MM.1S (cell line): Measurements from ENCODE around the gene PCDHB7.
"Not testable (repeated sequence)": the region's sequence is repeated elsewhere in the genome, so short reads cannot be mapped to it uniquely, and the experiment has no call there.

ENCODE experiments used
- DNase-seq: peaks from one replicate; pipeline ENCODE4 v3.0.0-alpha.2; 2015
- H2AFZ ChIP-seq: fragments of 300-600 bp; sonication (generic); 2 replicates; pipeline ENCODE4 v1.6.0; 2016; ENCODE audit warnings: antibody characterized with exemption, low read length
- H3F3A ChIP-seq: fragments of 300-600 bp; sonication (generic); 2 replicates; pipeline ENCODE4 v1.6.1; 2016; ENCODE audit warnings: mild to moderate bottlenecking, antibody characterized with exemption, low read length, moderate library complexity, mixed read lengths; ENCODE audit not compliant: insufficient read depth
- H3K27ac ChIP-seq: fragments of 300-600 bp; sonication (generic); 2 replicates; pipeline ENCODE4 v1.5.1; 2016; ENCODE audit warnings: mild to moderate bottlenecking, low read length
- H3K27me3 ChIP-seq: fragments of 300-600 bp; sonication (generic); replicated peaks from 2 replicates; pipeline ENCODE4 v1.6.0; 2016; ENCODE audit warnings: low read length; ENCODE audit not compliant: insufficient read depth
- H3K36me3 ChIP-seq: fragments of 300-600 bp; sonication (generic); replicated peaks from 2 replicates; pipeline ENCODE4 v1.6.1; 2016; ENCODE audit warnings: mild to moderate bottlenecking, low read length, mixed read lengths; ENCODE audit not compliant: insufficient read depth
- H3K4me1 ChIP-seq: fragments of 300-600 bp; sonication (generic); 2 replicates; pipeline ENCODE4 v1.6.1; 2016; ENCODE audit warnings: low read length, mixed read lengths
- H3K4me2 ChIP-seq: fragments of 300-600 bp; sonication (generic); 2 replicates; pipeline ENCODE4 v1.6.0; 2016; ENCODE audit warnings: low read depth, low read length
- H3K4me3 ChIP-seq: fragments of 300-600 bp; sonication (generic); 2 replicates; pipeline ENCODE4 v1.5.1; 2016; ENCODE audit warnings: low read length, mixed read lengths
- H3K79me2 ChIP-seq: fragments of 300-600 bp; sonication (generic); 2 replicates; pipeline ENCODE4 v1.6.1; 2016; ENCODE audit warnings: mixed run types, low read length, mixed read lengths
- H3K9ac ChIP-seq: fragments of 300-600 bp; sonication (generic); 2 replicates; pipeline ENCODE4 v1.6.1; 2016; ENCODE audit warnings: low read length, mixed read lengths
- H3K9me2 ChIP-seq: fragments of 300-600 bp; sonication (generic); replicated peaks from 2 replicates; pipeline ENCODE4 v1.6.1; 2016; ENCODE audit warnings: mild to moderate bottlenecking, low read length, mixed read lengths; ENCODE audit not compliant: insufficient read depth
- H3K9me3 ChIP-seq: fragments of 300-600 bp; sonication (generic); replicated peaks from 2 replicates; pipeline ENCODE4 v1.6.1; 2016; ENCODE audit warnings: mild to moderate bottlenecking, low read length, mixed read lengths; ENCODE audit not compliant: insufficient read depth
- H4K20me1 ChIP-seq: fragments of 300-600 bp; sonication (generic); 2 replicates; pipeline ENCODE4 v1.6.1; 2016; ENCODE audit warnings: mild to moderate bottlenecking, low read length, moderate library complexity, mixed read lengths; ENCODE audit not compliant: insufficient read depth

Gene PCDHB7

GRCh38 chr5:141225421-141225820 is 53.0 kb downstream of the PCDHB7 start:
- not testable (repeated sequence) for H3K9me2 ChIP-seq, H3K9me3 ChIP-seq, H3K27me3 ChIP-seq, H3K27ac ChIP-seq, H3K79me2 ChIP-seq, H3K4me2 ChIP-seq, H3K9ac ChIP-seq, H3F3A ChIP-seq, H3K4me3 ChIP-seq, H3K4me1 ChIP-seq, H4K20me1 ChIP-seq, DNase-seq, H3K36me3 ChIP-seq, H2AFZ ChIP-seq
